Parathyroid adenoma (tissue), 2 donors: ENCODE data around the gene GPC3.

ENCODE experiments used
- H2AFZ ChIP-seq: fragments of 300-600 bp; sonication (generic); one replicate; pipeline ENCODE4 v1.7.0; 2017; ENCODE audit warnings: antibody characterized with exemption, mild to moderate bottlenecking
- H3K27ac ChIP-seq: fragments of 300-600 bp; sonication (generic); one replicate; pipeline ENCODE4 v1.7.0; 2017
- H3K27me3 ChIP-seq: fragments of 300-600 bp; sonication (generic); one replicate; pipeline ENCODE4 v1.7.0; 2017; ENCODE audit warnings: low read length; ENCODE audit not compliant: control insufficient read depth, insufficient read depth
- H3K36me3 ChIP-seq: fragments of 300-600 bp; sonication (generic); one replicate; pipeline ENCODE4 v1.7.0; 2017; ENCODE audit warnings: low read length; ENCODE audit not compliant: control insufficient read depth, insufficient read depth
- H3K4me1 ChIP-seq: fragments of 300-600 bp; sonication (generic); one replicate; pipeline ENCODE4 v1.7.0; 2017; ENCODE audit warnings: control low read depth
- H3K4me2 ChIP-seq: fragments of 300-600 bp; sonication (generic); one replicate; pipeline ENCODE4 v1.7.0; 2017; ENCODE audit warnings: low read length
- H3K4me3 ChIP-seq: fragments of 300-600 bp; sonication (generic); one replicate; pipeline ENCODE4 v1.7.0; 2017; ENCODE audit warnings: low read depth, low read length
- H3K79me2 ChIP-seq: fragments of 300-600 bp; sonication (generic); one replicate; pipeline ENCODE4 v1.7.0; 2017; ENCODE audit warnings: control low read depth
- H3K9ac ChIP-seq: fragments of 300-600 bp; sonication (generic); one replicate; pipeline ENCODE4 v1.7.0; 2017; ENCODE audit warnings: mild to moderate bottlenecking
- H3K9me3 ChIP-seq: fragments of 300-600 bp; sonication (generic); one replicate; pipeline ENCODE4 v1.7.0; 2017; ENCODE audit warnings: low read length; ENCODE audit not compliant: control insufficient read depth
- TF ChIP-seq, protein P1 (sequence below): fragments of 300-600 bp; sonication (generic); IDR thresholded peaks from one replicate; pipeline ENCODE4 v1.7.0; 2017; ENCODE audit warnings: antibody characterized with exemption, mild to moderate bottlenecking
- donor health status: primary hyperparathyroidism.

Gene GPC3

DNA sequence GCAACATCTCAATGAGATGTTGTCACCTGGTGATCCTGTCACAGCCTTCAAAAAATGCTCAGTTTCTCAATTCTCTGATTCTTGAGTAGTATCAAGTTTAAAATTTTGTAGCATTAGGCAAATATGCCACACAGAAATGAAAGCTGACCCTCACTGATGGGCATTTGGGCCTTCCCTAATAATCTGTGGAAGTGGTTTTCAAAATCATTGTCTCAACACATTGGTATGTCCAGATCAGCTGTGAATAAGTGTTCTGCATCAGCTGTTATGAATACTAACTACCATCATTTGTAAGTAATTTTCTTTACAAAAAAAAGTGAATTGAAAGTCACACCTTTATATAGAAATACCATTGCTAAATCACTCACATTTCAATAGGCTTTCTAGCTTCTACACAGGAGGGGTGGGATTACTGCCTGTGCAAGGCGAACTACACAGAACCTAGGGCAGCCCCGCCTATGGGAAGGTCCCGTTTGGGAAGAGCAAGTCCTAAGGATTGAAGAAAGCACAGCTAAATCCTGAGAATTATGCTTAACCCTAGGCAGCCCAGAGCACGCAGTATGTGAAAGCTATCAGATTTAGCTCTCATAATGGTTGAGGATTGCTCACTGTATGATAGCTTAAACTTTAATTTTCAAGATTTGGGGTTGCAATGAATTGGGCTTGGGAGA is 73.4 kb downstream of the GPC3 start:
- H3K9me3 ChIP-seq = no peaks in the 10 kb centered on the region
- H3K79me2 ChIP-seq = no peaks in the 10 kb centered on the region
- H3K9ac ChIP-seq = no peak overlapping the region
- no peaks in the 10 kb centered on the region for H3K27me3 ChIP-seq
- no peaks in the 10 kb centered on the region for H3K4me1 ChIP-seq
- TF ChIP-seq, protein P1, sequence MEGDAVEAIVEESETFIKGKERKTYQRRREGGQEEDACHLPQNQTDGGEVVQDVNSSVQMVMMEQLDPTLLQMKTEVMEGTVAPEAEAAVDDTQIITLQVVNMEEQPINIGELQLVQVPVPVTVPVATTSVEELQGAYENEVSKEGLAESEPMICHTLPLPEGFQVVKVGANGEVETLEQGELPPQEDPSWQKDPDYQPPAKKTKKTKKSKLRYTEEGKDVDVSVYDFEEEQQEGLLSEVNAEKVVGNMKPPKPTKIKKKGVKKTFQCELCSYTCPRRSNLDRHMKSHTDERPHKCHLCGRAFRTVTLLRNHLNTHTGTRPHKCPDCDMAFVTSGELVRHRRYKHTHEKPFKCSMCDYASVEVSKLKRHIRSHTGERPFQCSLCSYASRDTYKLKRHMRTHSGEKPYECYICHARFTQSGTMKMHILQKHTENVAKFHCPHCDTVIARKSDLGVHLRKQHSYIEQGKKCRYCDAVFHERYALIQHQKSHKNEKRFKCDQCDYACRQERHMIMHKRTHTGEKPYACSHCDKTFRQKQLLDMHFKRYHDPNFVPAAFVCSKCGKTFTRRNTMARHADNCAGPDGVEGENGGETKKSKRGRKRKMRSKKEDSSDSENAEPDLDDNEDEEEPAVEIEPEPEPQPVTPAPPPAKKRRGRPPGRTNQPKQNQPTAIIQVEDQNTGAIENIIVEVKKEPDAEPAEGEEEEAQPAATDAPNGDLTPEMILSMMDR = no peak
- no peak overlapping the region for H3K4me2 ChIP-seq
- H3K4me3 ChIP-seq = no peak overlapping the region
- no peak overlapping the region for H3K27ac ChIP-seq
- H3K36me3 ChIP-seq = no peaks in the 10 kb centered on the region
- H2AFZ ChIP-seq = no peak overlapping the region

GRCh38 chrX:133910539-133910938 is 74.9 kb downstream of the GPC3 start:
- H3K4me1 ChIP-seq = no peaks in the 10 kb centered on the region
- H3K79me2 ChIP-seq = no peaks in the 10 kb centered on the region
- H3K4me2 ChIP-seq = no peak overlapping the region
- no peaks in the 10 kb centered on the region for H3K9me3 ChIP-seq
- no peaks in the 10 kb centered on the region for H3K36me3 ChIP-seq
- no peak overlapping the region for H3K4me3 ChIP-seq
- no peak overlapping the region for H3K9ac ChIP-seq
- H3K27me3 ChIP-seq = no peaks in the 10 kb centered on the region
- no peak overlapping the region for H2AFZ ChIP-seq
- H3K27ac ChIP-seq = no peak overlapping the region
- TF ChIP-seq, protein P1 = no peak

- H3K9ac ChIP-seq = no peak overlapping the region
- no peaks in the 10 kb centered on the region for H3K79me2 ChIP-seq
- H3K27me3 ChIP-seq = no peaks in the 10 kb centered on the region
- H3K36me3 ChIP-seq = no peaks in the 10 kb centered on the region
- H3K4me1 ChIP-seq = no peaks in the 10 kb centered on the region
- H3K4me3 ChIP-seq = no peak overlapping the region
- no peak overlapping the region for H2AFZ ChIP-seq
- H3K27ac ChIP-seq = no peak overlapping the region
- no peaks in the 10 kb centered on the region for H3K9me3 ChIP-seq
- no peak overlapping the region for H3K4me2 ChIP-seq
- TF ChIP-seq, protein P1 = no peak
Observed at GRCh38 chrX:133909888-133910287, 75.5 kb downstream of the GPC3 start.

DNA sequence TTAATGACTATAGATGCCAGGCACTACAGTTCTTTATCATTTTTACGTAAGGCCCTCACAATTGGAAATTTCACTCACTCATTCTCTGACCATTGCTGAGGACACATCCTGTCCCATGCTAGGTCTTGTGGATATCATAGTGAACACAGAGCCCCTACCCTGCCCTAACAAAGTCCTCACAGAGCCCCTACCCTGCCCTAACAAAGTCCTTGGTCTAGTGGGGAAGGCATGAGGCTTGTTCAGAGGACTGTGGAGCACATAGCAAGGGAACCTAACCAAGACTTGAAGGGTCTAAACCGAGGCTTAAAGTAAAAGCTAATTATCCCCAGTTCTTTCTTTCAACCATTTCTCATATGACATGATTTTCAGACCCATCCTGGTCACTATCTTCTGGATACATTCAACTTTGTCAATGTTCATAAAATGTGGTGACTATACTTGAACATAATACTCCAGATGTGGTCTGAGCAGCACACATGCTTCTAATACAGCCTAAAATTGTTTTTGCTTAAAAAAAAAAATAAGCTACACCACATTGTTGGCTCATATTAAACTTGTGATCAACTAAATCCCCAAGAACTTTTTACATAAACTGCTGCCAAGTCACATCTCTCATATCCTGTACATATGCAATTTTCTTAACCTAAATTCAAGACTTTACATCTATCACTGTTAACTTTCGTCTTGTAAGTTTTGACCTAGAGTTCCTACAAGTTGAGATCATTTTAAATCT is 77.0 kb downstream of the GPC3 start:
- H3K9me3 ChIP-seq = no peaks in the 10 kb centered on the region
- H2AFZ ChIP-seq = no peak overlapping the region
- no peaks in the 10 kb centered on the region for H3K36me3 ChIP-seq
- no peak overlapping the region for H3K9ac ChIP-seq
- TF ChIP-seq, protein P1 = no peak
- H3K79me2 ChIP-seq = no peaks in the 10 kb centered on the region
- no peaks in the 10 kb centered on the region for H3K27me3 ChIP-seq
- no peaks in the 10 kb centered on the region for H3K4me1 ChIP-seq
- no peak overlapping the region for H3K4me3 ChIP-seq
- no peak overlapping the region for H3K4me2 ChIP-seq
- no peak overlapping the region for H3K27ac ChIP-seq
